BE2C (cell line): ENCODE data around the gene CMC1.

Source experiments
- DNase-seq: peaks from one replicate; pipeline ENCODE4 v3.0.0-alpha.2; 2020
- H3K27me3 ChIP-seq: fragments of 250-450 bp; sonication (Bioruptor Pico); 2 replicates; pipeline ENCODE4 v1.5.1; 2020; ENCODE audit warnings: mild to moderate bottlenecking
- H3K36me3 ChIP-seq: fragments of 250-450 bp; sonication (Bioruptor Pico); 2 replicates; pipeline ENCODE4 v1.5.1; 2020; ENCODE audit warnings: mild to moderate bottlenecking
- H3K4me1 ChIP-seq: fragments of 250-450 bp; sonication (Bioruptor Pico); 2 replicates; pipeline ENCODE4 v1.5.1; 2020
- H3K4me3 ChIP-seq: 2 replicates; pipeline ENCODE4 v1.5.1; 2011; ENCODE audit warnings: low read depth, low read length
- H3K9me3 ChIP-seq: fragments of 250-450 bp; sonication (Bioruptor Pico); 2 replicates; pipeline ENCODE4 v1.5.1; 2020
- CTCF ChIP-seq: IDR thresholded peaks from 2 replicates; pipeline ENCODE4 v1.5.1; 2012; ENCODE audit warnings: mild to moderate bottlenecking, low read depth, low read length

Gene CMC1

GRCh38 chr3:28250999-28251398 is 9.6 kb downstream of the CMC1 start:
- DNase-seq = no peak

GRCh38 chr3:28252001-28252431 is 10.6 kb downstream of the CMC1 start:
- H3K27me3 ChIP-seq = no peaks in the 10 kb centered on the region
- H3K4me1 ChIP-seq = no peaks in the 10 kb centered on the region
- TF ChIP-seq CTCF = no peak
- H3K36me3 ChIP-seq = no peaks in the 10 kb centered on the region
- no peak for DNase-seq
- no peaks in the 10 kb centered on the region for H3K9me3 ChIP-seq
- H3K4me3 ChIP-seq = no peak overlapping the region

More at GRCh38 chr3:28250999-28251398, 9.6 kb downstream of the CMC1 start:
- Histone ChIP-seq H3K4me1 (no peaks in the 10 kb centered on the region), H3K4me3 (no peak overlapping the region), H3K27me3 (no peaks in the 10 kb centered on the region), H3K9me3 (no peaks in the 10 kb centered on the region), H3K36me3 (no peaks in the 10 kb centered on the region)
- no peak for TF ChIP-seq CTCF

GRCh38 chr3:28253040-28253715 is 11.8 kb downstream of the CMC1 start:
- no peaks in the 10 kb centered on the region for H3K27me3 ChIP-seq
- no peaks in the 10 kb centered on the region for H3K36me3 ChIP-seq
- no peak for DNase-seq
- H3K9me3 ChIP-seq = no peaks in the 10 kb centered on the region
- TF ChIP-seq CTCF = no peak
- no peak overlapping the region for H3K4me3 ChIP-seq
- H3K4me1 ChIP-seq = no peaks in the 10 kb centered on the region

- no peaks in the 10 kb centered on the region for H3K36me3 ChIP-seq
- no peak for DNase-seq
- H3K4me3 ChIP-seq = no peak overlapping the region
- H3K27me3 ChIP-seq = no peaks in the 10 kb centered on the region
- no peak for TF ChIP-seq CTCF
- H3K4me1 ChIP-seq = no peaks in the 10 kb centered on the region
- H3K9me3 ChIP-seq = no peaks in the 10 kb centered on the region
Measured at GRCh38 chr3:28262001-28262400, 20.6 kb downstream of the CMC1 start.

- DNase-seq = no peak
- Histone ChIP-seq H3K27me3 (no peaks in the 10 kb centered on the region), H3K4me3 (no peak overlapping the region), H3K4me1 (no peaks in the 10 kb centered on the region), H3K36me3 (no peaks in the 10 kb centered on the region), H3K9me3 (no peaks in the 10 kb centered on the region)
- TF ChIP-seq CTCF = no peak
Measured at GRCh38 chr3:28265641-28266040, 24.2 kb downstream of the CMC1 start.

- TF ChIP-seq CTCF = no peak
- Histone ChIP-seq H3K27me3 (no peaks in the 10 kb centered on the region), H3K9me3 (no peaks in the 10 kb centered on the region), H3K4me1 (no peaks in the 10 kb centered on the region), H3K4me3 (no peak overlapping the region), H3K36me3 (no peaks in the 10 kb centered on the region)
- no peak for DNase-seq
Measured at GRCh38 chr3:28267984-28268849, 26.8 kb downstream of the CMC1 start.
